HG03060 (cell line): ENCODE measurements around the gene ASH1L.
"Not testable (repeated sequence)": the region's sequence is repeated elsewhere in the genome, so short reads cannot be mapped to it uniquely, and the experiment has no call there.

ENCODE experiments used
- ATAC-seq: cut with Tn5 transposase; IDR thresholded peaks from one replicate; pipeline ENCODE4 v1.9.1; 2021; ENCODE audit warnings: low read depth, moderate number of reproducible peaks; ENCODE audit not compliant: unreplicated experiment

ASH1L gene

DNA sequence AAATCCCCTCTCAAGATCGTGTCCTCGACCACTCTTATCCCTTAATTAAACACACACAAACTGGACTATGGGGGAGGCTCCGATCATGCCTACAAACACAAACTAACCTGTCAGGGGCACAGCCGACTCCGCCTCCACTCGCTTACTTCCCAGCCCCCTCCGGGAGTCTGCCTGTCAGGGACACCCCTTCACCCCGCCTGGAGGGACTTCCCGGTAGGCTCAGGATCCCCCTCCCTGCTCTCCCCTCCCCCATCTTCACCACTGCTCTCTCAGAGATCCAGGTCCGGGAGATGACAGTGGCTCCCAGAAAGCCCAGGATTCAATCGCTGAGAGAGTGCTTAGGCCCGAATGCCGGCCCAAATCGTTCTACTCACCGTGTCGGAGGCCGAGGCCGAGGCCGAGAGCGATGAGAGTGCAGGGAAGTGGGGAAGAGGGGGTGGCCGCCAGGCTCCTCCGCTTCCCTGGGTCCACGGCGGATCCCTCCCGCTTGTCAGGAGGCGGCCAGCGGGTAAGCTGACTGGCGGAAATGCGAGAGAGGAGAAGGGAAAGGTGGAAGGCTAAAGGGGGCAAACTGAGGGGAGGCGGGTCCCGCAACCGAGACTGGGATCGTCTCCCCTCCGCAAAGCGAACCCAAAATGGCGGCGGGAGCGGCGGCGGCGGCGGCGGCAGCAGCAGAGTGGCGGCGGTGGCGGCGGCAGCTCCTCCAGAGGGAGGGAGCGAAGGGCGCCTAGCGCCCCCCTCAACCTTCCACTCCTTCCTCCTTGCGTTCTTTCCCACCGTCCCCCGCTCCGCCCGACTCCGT is 623 bp downstream of the ASH1L start:
- ATAC-seq = peak; percentile 13

DNA sequence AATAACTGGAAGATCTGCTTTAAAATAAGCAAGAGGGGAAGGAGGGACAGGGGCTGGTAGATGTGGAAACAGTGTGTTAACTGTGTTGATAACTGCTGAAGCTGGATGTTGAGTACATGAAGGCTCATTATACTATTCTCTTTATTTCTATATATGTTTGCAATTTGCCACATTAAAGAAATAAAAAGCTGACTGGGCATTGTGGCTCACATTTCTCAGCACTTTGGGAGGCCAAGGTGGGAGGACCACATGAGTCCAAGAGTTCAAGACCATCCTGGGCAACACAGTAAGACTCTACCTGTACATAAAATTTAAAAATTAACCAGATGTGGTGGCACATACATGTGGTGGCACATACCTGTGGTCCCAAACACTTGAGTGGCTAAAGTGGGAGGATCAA is 6.7 kb downstream of the ASH1L start:
- no peak for ATAC-seq

DNA sequence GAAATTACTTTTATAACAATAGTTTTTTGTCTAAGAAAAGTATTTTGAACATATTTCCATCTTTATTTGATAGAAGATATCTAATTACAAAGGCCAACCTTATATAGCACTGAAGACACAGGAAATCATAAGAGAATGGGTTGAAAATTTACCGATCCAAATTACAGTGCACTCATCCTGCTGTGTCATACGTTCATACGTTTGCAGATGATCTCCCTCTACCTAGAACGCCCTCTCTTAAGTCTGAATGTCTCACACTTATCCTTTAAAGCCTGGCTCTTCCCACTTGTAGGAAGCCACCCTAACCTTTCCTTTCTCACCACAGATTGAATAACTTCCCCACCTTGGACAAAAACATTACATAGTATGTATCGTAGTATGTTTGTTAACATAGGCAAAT is 9.3 kb downstream of the ASH1L start:
- ATAC-seq = no peak

DNA sequence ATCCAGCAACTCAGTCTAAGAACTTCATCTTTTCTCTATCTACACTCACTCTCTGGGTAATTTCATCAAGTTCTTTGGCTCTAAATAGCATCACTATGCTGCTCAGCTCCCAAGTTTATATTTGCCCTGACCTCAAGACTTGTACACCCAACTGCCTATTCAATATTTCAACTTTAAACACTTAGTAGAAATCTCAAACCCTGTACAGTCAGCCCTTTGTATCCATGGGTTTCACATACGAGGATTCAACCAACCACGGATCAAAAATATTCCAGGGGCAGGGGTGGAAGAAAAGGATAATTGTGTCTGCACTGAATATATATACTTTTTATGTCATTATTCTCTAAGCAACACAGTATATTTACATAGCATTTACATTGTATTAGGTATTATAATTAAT is 13.9 kb downstream of the ASH1L start:
- no peak for ATAC-seq

DNA sequence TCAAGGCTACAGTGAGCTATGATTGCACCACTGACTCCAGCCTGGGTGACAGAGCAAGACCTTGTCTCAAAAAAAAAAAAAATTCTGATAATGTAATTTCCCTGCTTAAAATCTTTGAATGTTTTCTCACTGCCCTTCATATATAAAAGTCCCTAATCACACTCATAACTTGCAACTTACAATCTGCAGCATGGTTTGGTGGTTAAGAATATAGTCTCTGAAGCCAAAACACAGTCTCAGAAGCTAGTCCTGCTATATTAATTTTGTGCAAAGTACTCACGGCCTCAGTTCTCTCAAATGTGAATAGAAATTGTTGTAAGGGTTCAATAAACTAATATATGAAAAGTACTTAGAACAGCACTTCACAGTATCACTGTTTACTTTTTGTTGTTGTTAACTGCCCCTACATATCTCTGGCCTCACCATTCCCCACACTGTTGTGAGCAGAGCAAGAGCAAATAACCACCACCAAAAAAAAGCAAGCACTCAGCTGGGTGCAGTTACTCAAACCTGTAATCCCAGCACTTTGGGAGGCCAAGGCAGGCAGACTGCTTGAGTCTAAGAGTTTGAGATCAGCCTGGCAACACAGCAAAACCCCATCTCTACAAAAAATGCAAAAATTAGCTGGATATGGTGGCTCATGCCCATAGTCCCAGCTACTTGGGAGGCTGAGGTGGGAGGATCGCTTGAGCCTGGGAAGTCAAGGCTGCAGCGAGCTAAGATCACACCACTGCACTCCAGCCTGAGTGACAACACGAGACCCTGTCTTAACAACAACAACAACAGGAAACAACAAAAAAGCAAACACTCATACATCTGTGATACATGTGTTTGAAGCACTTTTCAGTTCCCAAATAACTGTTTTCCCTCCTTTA is 22.4 kb downstream of the ASH1L start:
- no peak for ATAC-seq

DNA sequence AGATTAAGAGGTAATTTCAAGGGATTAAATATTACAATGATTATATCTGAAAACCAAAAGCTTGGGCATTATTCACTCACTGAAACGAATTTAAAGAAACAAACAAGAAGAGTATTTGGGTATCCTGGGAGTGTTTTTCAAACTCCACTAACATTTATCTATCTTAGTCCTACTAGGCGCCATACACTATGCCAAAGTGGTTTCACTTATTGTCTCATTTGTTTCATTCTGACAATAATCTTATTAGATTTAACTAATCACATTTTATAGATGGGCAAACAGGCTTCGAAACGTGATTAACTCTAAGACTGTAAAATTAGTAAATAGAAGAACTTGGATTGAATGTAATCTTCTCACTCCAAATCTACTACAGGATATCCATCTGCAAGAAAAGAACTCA is 25.4 kb downstream of the ASH1L start:
- no peak for ATAC-seq

DNA sequence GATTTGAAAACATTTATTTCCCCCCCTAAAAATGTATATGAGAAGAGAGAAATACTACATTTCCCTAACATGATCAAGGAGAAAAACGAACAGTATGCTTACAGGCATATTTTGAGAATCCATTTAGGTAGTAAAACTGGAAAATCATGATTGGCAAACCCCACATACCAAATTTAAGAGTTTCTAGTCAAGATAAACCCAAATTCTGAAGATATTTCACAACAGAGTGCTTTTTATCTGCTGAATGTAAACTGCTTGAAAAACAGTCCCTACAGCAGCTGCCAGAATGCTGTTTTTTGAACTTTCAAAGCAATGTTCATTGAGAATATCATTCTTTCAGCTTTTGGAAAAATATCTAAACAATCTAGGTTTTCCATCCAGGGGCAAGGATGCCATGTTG is 31.0 kb downstream of the ASH1L start:
- ATAC-seq = no peak

DNA sequence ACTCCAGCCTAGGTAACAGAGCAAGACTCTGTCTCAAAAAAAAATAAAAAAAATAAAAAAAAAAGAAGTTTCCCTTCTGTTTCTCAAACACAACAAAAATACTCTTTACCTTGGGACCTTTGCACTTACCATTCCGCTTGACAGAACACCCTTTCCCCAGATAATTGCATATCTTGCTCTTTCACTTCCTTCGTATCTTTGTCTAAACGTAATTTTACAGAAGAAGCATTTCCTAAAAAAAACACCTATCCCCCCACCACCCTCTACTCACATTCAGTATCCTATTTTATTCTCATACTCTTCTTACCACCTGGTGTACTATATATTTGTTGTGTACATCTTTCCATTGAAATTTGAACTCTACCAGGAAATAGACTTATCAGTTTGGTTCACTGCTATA is 32.7 kb downstream of the ASH1L start:
- no peak for ATAC-seq

DNA sequence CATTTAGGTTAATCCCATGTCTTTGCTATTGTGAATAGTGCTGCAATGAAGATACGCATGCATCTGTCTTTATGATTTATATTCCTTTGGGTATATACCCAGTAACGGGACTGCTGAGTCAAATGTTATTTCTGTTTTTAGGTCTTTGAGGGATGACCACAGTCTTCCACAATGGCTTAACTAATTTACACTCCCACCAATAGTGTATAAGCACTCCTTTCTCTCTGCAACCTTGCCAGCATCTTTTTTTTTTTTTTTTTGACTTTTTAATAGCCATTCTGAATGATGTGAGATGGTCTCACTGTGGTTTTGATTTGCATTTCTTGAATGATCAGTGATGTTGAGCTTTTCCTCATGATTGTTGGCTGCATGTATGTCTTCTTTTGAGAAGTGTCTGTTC is 33.5 kb downstream of the ASH1L start:
- ATAC-seq = no peak

DNA sequence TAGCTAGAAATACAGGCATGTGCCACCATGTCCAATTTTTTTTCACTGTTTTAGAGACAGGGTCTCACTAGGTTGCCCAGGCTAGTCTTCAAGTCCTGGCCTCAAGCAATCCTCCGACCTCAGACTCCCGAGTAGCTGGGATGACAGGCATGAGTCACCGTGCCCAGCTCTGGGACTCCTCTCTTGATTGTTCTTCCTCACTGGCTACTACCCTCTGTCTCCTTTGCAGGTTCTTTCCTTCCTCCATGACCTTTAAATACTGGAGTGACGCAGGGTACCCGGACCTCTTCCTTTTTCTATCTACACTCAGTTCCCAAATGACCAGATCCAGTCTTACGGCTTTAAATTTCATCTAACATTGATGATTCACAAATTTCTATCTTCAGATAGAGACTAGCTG is 34.9 kb downstream of the ASH1L start:
- ATAC-seq = no peak

DNA sequence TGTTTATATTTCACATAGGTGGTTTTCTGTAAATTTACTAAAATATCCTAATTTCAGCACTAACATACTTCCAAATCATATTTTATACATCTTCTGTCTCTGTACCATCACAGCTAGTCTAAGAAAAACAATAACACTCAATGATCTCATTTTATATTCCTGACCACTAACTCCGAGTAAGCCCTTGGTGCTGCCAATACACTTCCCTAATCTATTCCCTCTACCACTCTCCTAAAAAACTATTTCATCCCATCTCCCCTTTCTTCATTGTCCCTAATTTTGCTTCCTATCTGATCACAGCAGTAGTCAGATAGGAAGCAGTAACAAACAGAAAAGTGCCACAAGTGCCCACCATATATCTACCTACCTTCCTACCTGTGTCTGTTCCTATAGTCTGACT is 36.2 kb downstream of the ASH1L start:
- no peak for ATAC-seq

DNA sequence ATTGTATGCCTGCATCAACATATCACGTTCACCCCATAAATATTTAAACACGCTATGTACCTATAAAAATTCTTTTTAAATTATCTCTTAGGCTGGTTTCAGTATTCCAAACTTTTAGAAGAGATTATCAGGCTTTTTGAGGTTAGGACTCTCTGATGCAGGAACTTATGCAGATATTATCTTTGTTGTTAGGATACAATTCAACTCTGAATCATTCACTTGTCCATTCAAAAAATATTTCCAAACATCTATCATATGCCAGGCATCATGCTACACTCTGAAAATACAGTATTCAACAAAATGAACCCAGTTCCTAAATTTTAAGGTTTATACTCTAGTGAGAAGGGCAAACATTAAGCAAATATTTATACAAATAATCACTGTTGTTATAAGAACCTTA is 40.5 kb downstream of the ASH1L start:
- ATAC-seq = no peak

DNA sequence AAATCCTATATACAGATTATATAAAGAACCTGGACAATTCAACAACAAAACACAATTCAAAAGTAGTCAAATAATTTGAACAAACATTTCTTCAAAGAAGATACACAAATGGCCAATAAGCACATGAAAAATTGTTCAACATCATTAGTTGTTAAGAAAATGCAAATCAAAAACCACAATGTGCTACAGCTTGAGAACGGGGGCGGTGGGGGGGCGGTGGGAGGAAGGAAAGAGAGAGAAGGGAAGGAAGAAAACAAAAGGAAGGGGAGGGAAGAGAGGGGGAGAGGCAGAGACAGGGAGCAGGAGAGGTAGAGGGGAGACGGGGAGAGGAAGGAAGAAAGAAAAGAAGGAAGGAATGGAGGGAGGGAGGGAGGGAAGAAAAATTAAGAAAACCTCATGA is 44.1 kb downstream of the ASH1L start:
- ATAC-seq = no peak

DNA sequence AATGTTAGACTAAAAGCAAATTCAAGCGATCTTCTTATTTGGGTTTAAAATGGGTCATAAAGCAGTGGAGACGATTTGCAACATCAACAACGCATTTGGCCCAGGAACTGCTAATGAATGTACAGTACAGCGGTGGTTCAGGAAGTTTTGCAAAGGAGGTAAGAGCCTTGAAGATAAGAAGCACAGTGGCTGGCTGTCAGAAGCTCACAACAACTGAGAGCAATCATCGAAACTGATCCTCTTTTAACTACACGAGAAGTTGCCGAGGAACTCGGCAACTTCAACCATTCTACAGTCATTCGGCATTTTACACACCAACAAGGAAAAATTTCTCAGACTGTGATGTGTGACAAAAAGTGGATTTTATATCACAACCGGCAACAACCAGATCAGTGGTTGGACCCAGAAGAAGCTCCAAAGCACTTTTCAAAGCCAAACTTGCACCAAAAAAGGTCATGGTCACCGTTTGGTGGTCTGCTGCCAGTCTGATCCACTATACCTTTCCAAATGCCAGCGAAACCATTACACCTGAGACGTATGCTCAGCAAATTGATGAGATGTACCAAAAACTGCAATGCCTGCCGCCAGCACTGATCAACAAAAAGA is 47.9 kb downstream of the ASH1L start:
- ATAC-seq = no peak

DNA sequence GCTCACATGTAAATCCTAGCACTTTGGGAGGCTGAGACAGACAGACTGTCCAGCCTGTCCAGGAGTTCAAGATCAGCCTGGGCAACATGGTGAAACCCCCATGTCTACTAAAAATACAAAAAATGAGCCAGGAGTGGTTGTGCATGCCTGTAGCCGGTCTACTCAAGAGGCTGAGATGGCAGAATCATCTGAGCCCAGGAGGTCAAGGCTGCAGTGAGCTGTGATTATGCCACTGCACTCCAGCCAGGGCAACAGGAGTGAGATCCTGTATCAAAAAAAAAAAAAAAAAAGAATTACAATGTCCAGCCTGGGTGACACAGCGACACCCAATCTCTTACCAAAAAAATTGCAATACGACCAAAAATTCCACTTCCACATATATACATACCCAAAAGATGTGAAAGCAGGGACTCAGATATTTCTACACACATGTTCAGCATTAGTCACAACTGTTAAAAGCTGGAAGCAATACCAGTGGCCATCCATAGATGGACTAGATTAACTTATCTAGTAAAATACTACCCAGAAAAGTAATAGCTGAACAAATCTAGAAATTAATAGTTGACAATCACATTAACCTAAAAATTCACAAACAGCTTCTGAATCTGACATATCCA is 49.2 kb downstream of the ASH1L start:
- no peak for ATAC-seq

DNA sequence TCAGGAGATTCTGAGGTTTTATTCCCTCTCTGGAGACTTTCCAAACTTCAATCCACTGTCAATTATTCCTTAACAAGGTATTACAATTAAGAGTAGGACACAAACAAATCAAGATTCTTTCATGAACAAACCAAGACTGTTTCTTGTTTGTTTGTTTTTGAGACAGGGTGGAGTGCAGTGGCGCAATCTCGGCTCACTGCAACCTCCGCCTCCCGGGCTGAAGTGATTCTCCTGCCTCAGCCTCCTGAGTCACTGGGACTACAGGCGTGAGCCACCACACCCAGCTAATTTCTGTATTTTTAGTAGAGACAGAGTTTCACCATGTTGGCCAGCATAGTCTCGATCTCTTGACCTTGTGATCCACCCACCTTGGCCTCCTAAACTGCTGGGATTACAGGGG is 51.2 kb downstream of the ASH1L start:
- ATAC-seq = not testable (repeated sequence)

DNA sequence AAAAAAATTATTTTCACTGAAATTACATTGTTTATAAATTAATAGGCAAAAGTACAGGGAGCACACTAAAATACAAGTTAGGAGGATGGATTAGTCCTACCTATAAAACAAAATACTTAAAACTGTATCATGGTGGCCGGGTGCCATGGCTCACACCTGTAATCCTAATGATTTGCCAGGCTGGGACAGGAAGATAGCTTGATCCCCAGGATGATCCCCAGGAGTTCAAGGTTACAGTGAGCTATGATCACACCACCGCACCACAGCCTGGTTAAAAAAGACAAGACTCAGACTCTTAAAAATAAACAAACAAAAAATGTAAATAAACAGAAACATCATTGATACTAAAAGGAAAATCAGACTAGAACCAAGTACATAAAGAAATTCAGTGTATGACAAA is 53.5 kb downstream of the ASH1L start:
- no peak for ATAC-seq

DNA sequence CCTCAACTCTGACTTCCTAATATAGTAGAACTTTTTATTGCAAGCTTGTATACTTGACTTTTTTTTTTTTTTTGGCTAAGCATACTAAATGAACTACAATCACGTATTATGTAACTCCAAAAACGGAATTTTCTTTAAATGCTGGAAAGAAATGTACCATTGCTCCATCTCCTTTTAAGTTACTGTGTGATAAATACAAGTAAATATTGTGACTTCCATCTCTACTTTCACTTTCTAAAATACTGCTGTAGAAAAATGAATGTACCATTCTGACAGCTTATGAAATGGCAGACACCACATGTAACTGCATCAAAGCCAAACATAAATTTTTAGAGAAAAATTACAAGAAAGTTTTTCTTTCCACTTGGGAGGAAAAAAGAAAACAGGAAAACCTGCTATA is 54.7 kb downstream of the ASH1L start:
- no peak for ATAC-seq

DNA sequence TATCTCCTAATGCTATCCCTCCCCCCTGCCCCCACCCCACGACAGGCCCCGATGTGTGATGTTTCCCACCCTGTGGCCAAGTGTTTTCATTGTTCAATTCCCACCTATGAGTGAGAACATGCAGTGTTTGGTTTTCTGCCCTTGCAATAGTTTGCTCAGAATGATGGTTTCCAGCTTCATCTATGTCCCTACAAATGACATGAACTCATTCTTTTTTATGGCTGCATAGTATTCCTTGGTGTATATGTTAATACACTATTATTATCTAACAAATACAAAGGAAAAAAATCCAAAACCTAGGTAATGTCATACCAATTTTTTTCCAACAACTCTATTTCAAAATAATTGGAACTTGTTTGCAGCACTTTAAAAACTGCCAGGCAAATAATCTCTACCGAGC is 56.6 kb downstream of the ASH1L start:
- not testable (repeated sequence) for ATAC-seq

DNA sequence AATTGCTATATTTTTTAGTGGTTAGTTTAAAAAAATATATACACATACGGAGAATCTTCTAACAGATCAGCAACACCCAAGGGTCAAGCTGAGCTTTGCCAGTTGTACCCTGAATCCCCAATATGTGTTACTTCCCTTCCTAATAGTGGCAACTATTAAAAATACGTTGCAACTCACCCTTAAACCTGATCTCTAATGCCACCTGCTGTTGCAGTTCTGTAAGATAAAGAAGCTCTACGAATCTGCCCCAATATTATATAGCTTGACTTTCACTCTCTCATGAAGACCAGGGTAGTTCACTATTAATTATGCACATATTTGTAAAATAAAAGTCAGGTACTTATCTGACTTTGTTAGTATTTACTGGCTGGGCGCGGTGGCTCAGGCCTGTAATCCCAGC is 58.4 kb downstream of the ASH1L start:
- ATAC-seq = no peak
